Astrocyte (in vitro differentiated cells and primary cell): ENCODE results near the gene HOXA7. TPM values are rescaled to one million over a fixed set of nuclear protein-coding genes. Genes with fewer than 3 reads are reported as not detected.

Experiments
- DNase-seq: peaks from one replicate; pipeline ENCODE4 v3.0.0-alpha.2; 2010; ENCODE audit warnings: low read depth
- FAIRE-seq: peaks from 2 replicates; lab custom pipeline; 2011; peaks lifted over from hg19 to GRCh38; lab: Jason Lieb, UNC
- H2AFZ ChIP-seq: 2 replicates; pipeline ENCODE4 v1.6.0; 2012; ENCODE audit warnings: low read depth, low read length, inconsistent platforms
- H3K27ac ChIP-seq: 2 replicates; pipeline ENCODE4 v1.5.1; 2011; ENCODE audit warnings: low read depth, low read length, inconsistent platforms
- H3K27me3 ChIP-seq: 2 replicates; pipeline ENCODE4 v1.6.0; 2011; ENCODE audit warnings: low read length, inconsistent platforms; ENCODE audit not compliant: insufficient read depth
- H3K36me3 ChIP-seq: 2 replicates; pipeline ENCODE4 v1.5.1; 2011; ENCODE audit warnings: low read length, inconsistent platforms; ENCODE audit not compliant: insufficient read depth
- H3K4me1 ChIP-seq: 2 replicates; pipeline ENCODE4 v1.5.1; 2011; ENCODE audit warnings: low read length, inconsistent platforms; ENCODE audit not compliant: insufficient read depth
- H3K4me2 ChIP-seq: 2 replicates; pipeline ENCODE4 v1.6.0; 2012; ENCODE audit warnings: low read length, inconsistent platforms
- H3K4me3 ChIP-seq: 2 replicates; pipeline ENCODE4 v1.5.1; 2011; ENCODE audit warnings: low read depth, mild to moderate bottlenecking, low read length, inconsistent platforms; ENCODE audit not compliant: insufficient read depth
- H3K79me2 ChIP-seq: 2 replicates; pipeline ENCODE4 v1.6.0; 2012; ENCODE audit warnings: mild to moderate bottlenecking, low read length, inconsistent platforms; ENCODE audit not compliant: insufficient read depth
- H3K9ac ChIP-seq: 2 replicates; pipeline ENCODE4 v1.6.0; 2012; ENCODE audit warnings: mild to moderate bottlenecking, low read length, inconsistent platforms
- H3K9me3 ChIP-seq: 2 replicates; pipeline ENCODE4 v1.5.1; 2012; ENCODE audit warnings: low read depth, mild to moderate bottlenecking, low read length, inconsistent platforms; ENCODE audit not compliant: insufficient read depth
- H4K20me1 ChIP-seq: 2 replicates; pipeline ENCODE4 v1.6.0; 2012; ENCODE audit warnings: low read length, inconsistent platforms; ENCODE audit not compliant: insufficient read depth
- H3K27ac Mint-ChIP-seq: one replicate; pipeline ENCODE4 v1.8.0; 2021; ENCODE audit warnings: mild to moderate bottlenecking, mixed read lengths; ENCODE audit not compliant: unreplicated experiment
- H3K27me3 Mint-ChIP-seq: one replicate; pipeline ENCODE4 v1.8.0; 2021; ENCODE audit warnings: low read depth, mixed read lengths; ENCODE audit not compliant: unreplicated experiment
- H3K36me3 Mint-ChIP-seq: one replicate; pipeline ENCODE4 v1.8.0; 2021; ENCODE audit warnings: low read depth, mixed read lengths; ENCODE audit not compliant: unreplicated experiment
- H3K4me1 Mint-ChIP-seq: one replicate; pipeline ENCODE4 v1.8.0; 2021; ENCODE audit warnings: low read depth, mixed read lengths; ENCODE audit not compliant: unreplicated experiment
- H3K4me3 Mint-ChIP-seq: one replicate; pipeline ENCODE4 v1.8.0; 2021; ENCODE audit warnings: mild to moderate bottlenecking, moderate library complexity, mixed read lengths; ENCODE audit not compliant: unreplicated experiment
- H3K9me3 Mint-ChIP-seq: one replicate; pipeline ENCODE4 v1.8.0; 2021; ENCODE audit warnings: mild to moderate bottlenecking, mixed read lengths; ENCODE audit not compliant: unreplicated experiment
- CTCF ChIP-seq: IDR thresholded peaks from 2 replicates; pipeline ENCODE4 v1.5.1; 2011; ENCODE audit warnings: low read depth, mild to moderate bottlenecking, inconsistent platforms, low read length, moderate library complexity; ENCODE audit not compliant: insufficient read depth
- EZH2 ChIP-seq: IDR thresholded peaks from 2 replicates; pipeline ENCODE4 v1.6.1; 2012; ENCODE audit warnings: mild to moderate bottlenecking, low read length, inconsistent platforms; ENCODE audit not compliant: insufficient read depth
- total RNA-seq: library from RNA; stranded (reverse); gene quantifications from 2 replicates; pipeline ENCODE4 v1.2.1, GENCODE V29; 2021

HOXA7 gene
- total RNA-seq, 1 donor from 2014 or later: not detected

GRCh38 chr7:27198871-27199801 is 42.7 kb upstream of the HOXA7 start:
- H3K79me2 ChIP-seq: no peaks in the 10 kb centered on the region
- H2AFZ ChIP-seq: no peak overlapping the region

GRCh38 chr7:27198138-27198841 is 41.8 kb upstream of the HOXA7 start:
- Histone ChIP-seq H3K4me2 (no peak overlapping the region), H3K4me3 (no peak overlapping the region), H3K9ac (no peak overlapping the region), H3K27me3 (peaks cover 95% of the 10 kb centered on the region), H4K20me1 (peaks cover 31% of the 10 kb centered on the region), H3K27ac (no peak overlapping the region), H2AFZ (no peak overlapping the region), H3K36me3 (no peaks in the 10 kb centered on the region), H3K9me3 (peaks cover 8% of the 10 kb centered on the region), H3K79me2 (no peaks in the 10 kb centered on the region), H3K4me1 (no peaks in the 10 kb centered on the region)
- Mint-ChIP-seq H3K9me3 (peaks cover 18% of the 10 kb centered on the region), H3K4me1 (no peaks in the 10 kb centered on the region), H3K36me3 (no peaks in the 10 kb centered on the region), H3K27me3 (peaks cover 85% of the 10 kb centered on the region), H3K27ac (no peak overlapping the region), H3K4me3 (no peak overlapping the region)
- FAIRE-seq: no peak
- DNase-seq: no peak
- TF ChIP-seq CTCF: no peak
- peak; percentile 76 for TF ChIP-seq EZH2

More at GRCh38 chr7:27198871-27199801, 42.7 kb upstream of the HOXA7 start:
- no peak overlapping the region for H3K4me3 ChIP-seq
- H3K27me3 ChIP-seq: peaks cover 95% of the 10 kb centered on the region
- H3K27ac ChIP-seq: no peak overlapping the region
- H3K9me3 ChIP-seq: peaks cover 8% of the 10 kb centered on the region
- peaks cover 85% of the 10 kb centered on the region for H3K27me3 Mint-ChIP-seq
- H3K9me3 Mint-ChIP-seq: peaks cover 20% of the 10 kb centered on the region
- FAIRE-seq (no peak), DNase-seq (no peak)
- H4K20me1 ChIP-seq: peaks cover 38% of the 10 kb centered on the region
- H3K27ac Mint-ChIP-seq: no peak overlapping the region
- no peak for TF ChIP-seq CTCF
- peak; percentile 92 for TF ChIP-seq EZH2
- no peak overlapping the region for H3K4me3 Mint-ChIP-seq
- no peaks in the 10 kb centered on the region for H3K36me3 ChIP-seq
- H3K36me3 Mint-ChIP-seq: no peaks in the 10 kb centered on the region
- H3K4me2 ChIP-seq: peak overlapping the region; percentile 22
- H3K9ac ChIP-seq: no peak overlapping the region
- no peaks in the 10 kb centered on the region for H3K4me1 ChIP-seq
- H3K4me1 Mint-ChIP-seq: no peaks in the 10 kb centered on the region
